Suprapubic skin (tissue), 4 donors: ENCODE data around the gene GAS6. TPM values are rescaled to one million over a fixed set of nuclear protein-coding genes. Genes with fewer than 3 reads are reported as not detected.

ENCODE experiments used
- DNase-seq, 2 donors: peaks; one replicate each; pipeline ENCODE4 v3.0.0-alpha.2; 2019; ENCODE audit warnings: low spot score in 2 of 2
- H3K27ac ChIP-seq: fragments of 200-600 bp; sonication (generic); one replicate; pipeline ENCODE4 v1.5.1; 2019
- H3K27me3 ChIP-seq: fragments of 200-600 bp; sonication (generic); one replicate; pipeline ENCODE4 v1.5.1; 2019
- H3K36me3 ChIP-seq: fragments of 200-600 bp; sonication (generic); one replicate; pipeline ENCODE4 v1.5.1; 2019
- H3K4me1 ChIP-seq: fragments of 200-600 bp; sonication (generic); one replicate; pipeline ENCODE4 v1.5.1; 2019
- H3K4me3 ChIP-seq: fragments of 200-600 bp; sonication (generic); one replicate; pipeline ENCODE4 v1.5.1; 2019; ENCODE audit warnings: mild to moderate bottlenecking
- H3K9me3 ChIP-seq: fragments of 200-600 bp; sonication (generic); one replicate; pipeline ENCODE4 v1.5.1; 2019
- EP300 ChIP-seq: sonication (generic); formaldehyde crosslinking; IDR thresholded peaks from one replicate; pipeline ENCODE4 v1.6.1; 2017; ENCODE audit warnings: antibody characterized with exemption
- POLR2A ChIP-seq, 2 donors: fragments of 450-650 bp; IDR thresholded peaks; one replicate each; pipeline ENCODE4 v1.6.1; 2017; ENCODE audit warnings: antibody characterized with exemption in 2 of 2, mild to moderate bottlenecking in 2 of 2, moderate library complexity in 2 of 2
- POLR2AphosphoS5 ChIP-seq, 3 donors: sonication (generic); formaldehyde crosslinking; IDR thresholded peaks; one replicate each; pipeline ENCODE4 v1.6.1; 2017; ENCODE audit warnings: antibody characterized with exemption in 3 of 3
- WGBS: methylation state at CpG from one replicate; pipeline ENCODE4 v1.1.5; 2018; 5-methylcytosine and 5-hydroxymethylcytosine counted together
- total RNA-seq, 4 donors: library from RNA; depleted of rRNA; stranded (reverse); fragments of >200 nt; gene quantifications; one replicate each; pipeline ENCODE4 v1.1.0, GENCODE V29; 2016
- TF ChIP-seq, protein P1 (sequence below), 2 donors: fragments of 200-600 bp in 1 of 2; fragments of 450-650 bp in 1 of 2; sonication (generic) in 1 of 2; IDR thresholded peaks; one replicate each; pipeline ENCODE4 v1.5.1; 2016 to 2019; ENCODE audit warnings: antibody characterized with exemption in 2 of 2, mild to moderate bottlenecking in 1 of 2, moderate library complexity in 1 of 2

The GAS6 gene
- total RNA-seq, 4 donors from 2014 or later = 175 to 286 (median 224) TPM

GRCh38 chr13:113901642-113902041 is 37.8 kb upstream of the GAS6 start:
- Histone ChIP-seq H3K4me3 (no peak overlapping the region), H3K27ac (no peak overlapping the region), H3K9me3 (no peaks in the 10 kb centered on the region), H3K4me1 (no peaks in the 10 kb centered on the region), H3K27me3 (no peaks in the 10 kb centered on the region), H3K36me3 (no peaks in the 10 kb centered on the region)
- 96% methylated on average over 9 of the region's 9 CpGs for WGBS
- no peak for DNase-seq
- TF ChIP-seq EP300 (no peak), POLR2AphosphoS5 (IDR thresholded peaks at IDR 0.05) (no peak), POLR2A (IDR thresholded peaks at IDR 0.05) (no peak)
- TF ChIP-seq, protein P1, sequence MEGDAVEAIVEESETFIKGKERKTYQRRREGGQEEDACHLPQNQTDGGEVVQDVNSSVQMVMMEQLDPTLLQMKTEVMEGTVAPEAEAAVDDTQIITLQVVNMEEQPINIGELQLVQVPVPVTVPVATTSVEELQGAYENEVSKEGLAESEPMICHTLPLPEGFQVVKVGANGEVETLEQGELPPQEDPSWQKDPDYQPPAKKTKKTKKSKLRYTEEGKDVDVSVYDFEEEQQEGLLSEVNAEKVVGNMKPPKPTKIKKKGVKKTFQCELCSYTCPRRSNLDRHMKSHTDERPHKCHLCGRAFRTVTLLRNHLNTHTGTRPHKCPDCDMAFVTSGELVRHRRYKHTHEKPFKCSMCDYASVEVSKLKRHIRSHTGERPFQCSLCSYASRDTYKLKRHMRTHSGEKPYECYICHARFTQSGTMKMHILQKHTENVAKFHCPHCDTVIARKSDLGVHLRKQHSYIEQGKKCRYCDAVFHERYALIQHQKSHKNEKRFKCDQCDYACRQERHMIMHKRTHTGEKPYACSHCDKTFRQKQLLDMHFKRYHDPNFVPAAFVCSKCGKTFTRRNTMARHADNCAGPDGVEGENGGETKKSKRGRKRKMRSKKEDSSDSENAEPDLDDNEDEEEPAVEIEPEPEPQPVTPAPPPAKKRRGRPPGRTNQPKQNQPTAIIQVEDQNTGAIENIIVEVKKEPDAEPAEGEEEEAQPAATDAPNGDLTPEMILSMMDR (IDR thresholded peaks at IDR 0.05) = no peak

GRCh38 chr13:113901231-113901630 is 37.4 kb upstream of the GAS6 start:
- 67% methylated on average over 1 of the region's 7 CpGs for WGBS

GRCh38 chr13:113900646-113901045 is 36.8 kb upstream of the GAS6 start:
- Histone ChIP-seq H3K9me3 (no peaks in the 10 kb centered on the region), H3K36me3 (no peaks in the 10 kb centered on the region), H3K4me1 (no peaks in the 10 kb centered on the region), H3K4me3 (no peak overlapping the region), H3K27ac (no peak overlapping the region), H3K27me3 (no peaks in the 10 kb centered on the region)
- no peak for TF ChIP-seq POLR2AphosphoS5 (IDR thresholded peaks at IDR 0.05)
- no peak for TF ChIP-seq EP300
- no peak for TF ChIP-seq POLR2A (IDR thresholded peaks at IDR 0.05)
- TF ChIP-seq, protein P1 (IDR thresholded peaks at IDR 0.05) = no peak
- no peak for DNase-seq
- 94% methylated on average over 10 of the region's 10 CpGs for WGBS

More at GRCh38 chr13:113901231-113901630, 37.4 kb upstream of the GAS6 start:
- H3K36me3 ChIP-seq = no peaks in the 10 kb centered on the region
- TF ChIP-seq POLR2AphosphoS5 (IDR thresholded peaks at IDR 0.05) (no peak), POLR2A (IDR thresholded peaks at IDR 0.05) (no peak), EP300 (no peak)
- TF ChIP-seq, protein P1 (IDR thresholded peaks at IDR 0.05) = no peak
- peak in 1 of 2 donors; percentile 65 for DNase-seq
- H3K27ac ChIP-seq = no peak overlapping the region
- H3K4me3 ChIP-seq = no peak overlapping the region
- no peaks in the 10 kb centered on the region for H3K9me3 ChIP-seq
- H3K27me3 ChIP-seq = no peaks in the 10 kb centered on the region
- H3K4me1 ChIP-seq = no peaks in the 10 kb centered on the region

GRCh38 chr13:113898391-113898790 is 34.5 kb upstream of the GAS6 start:
- H3K27ac ChIP-seq = no peak overlapping the region
- no peak overlapping the region for H3K4me3 ChIP-seq
- H3K36me3 ChIP-seq = no peaks in the 10 kb centered on the region
- TF ChIP-seq POLR2AphosphoS5 (IDR thresholded peaks at IDR 0.05) (no peak), POLR2A (IDR thresholded peaks at IDR 0.05) (no peak), EP300 (no peak)
- TF ChIP-seq, protein P1 (IDR thresholded peaks at IDR 0.05) = no peak
- no peaks in the 10 kb centered on the region for H3K4me1 ChIP-seq
- no peaks in the 10 kb centered on the region for H3K9me3 ChIP-seq
- no peak for DNase-seq
- no peaks in the 10 kb centered on the region for H3K27me3 ChIP-seq
- 93% methylated on average over 15 of the region's 15 CpGs for WGBS

- Histone ChIP-seq H3K4me1 (no peaks in the 10 kb centered on the region), H3K27ac (no peak overlapping the region), H3K27me3 (no peaks in the 10 kb centered on the region), H3K9me3 (no peaks in the 10 kb centered on the region), H3K36me3 (no peaks in the 10 kb centered on the region), H3K4me3 (no peak overlapping the region)
- WGBS = 85% methylated on average over 4 of the region's 4 CpGs
- TF ChIP-seq POLR2AphosphoS5 (IDR thresholded peaks at IDR 0.05) (no peak), POLR2A (IDR thresholded peaks at IDR 0.05) (no peak), EP300 (no peak)
- TF ChIP-seq, protein P1 (IDR thresholded peaks at IDR 0.05) = no peak
- no peak for DNase-seq
Measured at GRCh38 chr13:113897966-113898365, 34.1 kb upstream of the GAS6 start.
